ENCODE measurements around the gene CRIP3.
"Not testable (repeated sequence)": the region's sequence is repeated elsewhere in the genome, so short reads cannot be mapped to it uniquely, and the experiment has no call there.

Gene CRIP3

GRCh38 chr6:43308101-43308989 lies at the start of gene CRIP3:
TSS of gene CRIP3 (minus strand) at chr6:43308826. CDS start at chr6:43308792, 34 bp downstream.
- DNase-seq (ENCODE audit: low spot score) = peak; percentile 36

- no peak for DNase-seq (ENCODE audit: low spot score)
Observed at GRCh38 chr6:43355862-43356590, 47.4 kb upstream of the CRIP3 start.

- not testable (repeated sequence) for DNase-seq (ENCODE audit: low spot score)
Observed at GRCh38 chr6:43351951-43352350, 43.3 kb upstream of the CRIP3 start.

GRCh38 chr6:43347444-43347843 lies 38.8 kb upstream of the CRIP3 start:
- DNase-seq (ENCODE audit: low spot score) = no peak

- no peak for DNase-seq (ENCODE audit: low spot score)
Observed at GRCh38 chr6:43347021-43347420, 38.4 kb upstream of the CRIP3 start.

- DNase-seq (ENCODE audit: low spot score) = not testable (repeated sequence)
Observed at GRCh38 chr6:43346243-43346642, 37.6 kb upstream of the CRIP3 start.

GRCh38 chr6:43339168-43339567 lies 30.5 kb upstream of the CRIP3 start:
- DNase-seq (ENCODE audit: low spot score) = no peak

- DNase-seq (ENCODE audit: low spot score) = no peak
Observed at GRCh38 chr6:43338243-43338642, 29.6 kb upstream of the CRIP3 start.

GRCh38 chr6:43336382-43336781 lies 27.8 kb upstream of the CRIP3 start:
- DNase-seq (ENCODE audit: low spot score) = no peak

GRCh38 chr6:43335469-43335868 lies 26.8 kb upstream of the CRIP3 start:
- no peak for DNase-seq (ENCODE audit: low spot score)

- DNase-seq (ENCODE audit: low spot score) = no peak
Observed at GRCh38 chr6:43334466-43335095, 26.0 kb upstream of the CRIP3 start.

- no peak for DNase-seq (ENCODE audit: low spot score)
Observed at GRCh38 chr6:43331891-43332290, 23.3 kb upstream of the CRIP3 start.

- no peak for DNase-seq (ENCODE audit: low spot score)
Observed at GRCh38 chr6:43331470-43331869, 22.8 kb upstream of the CRIP3 start.

- no peak for DNase-seq (ENCODE audit: low spot score)
Observed at GRCh38 chr6:43328528-43328927, 19.9 kb upstream of the CRIP3 start.

- DNase-seq (ENCODE audit: low spot score) = no peak
Observed at GRCh38 chr6:43325876-43326275, 17.2 kb upstream of the CRIP3 start.

GRCh38 chr6:43318011-43318410 lies 9.4 kb upstream of the CRIP3 start:
- DNase-seq (ENCODE audit: low spot score) = no peak

GRCh38 chr6:43313813-43314212 lies 5.2 kb upstream of the CRIP3 start:
- DNase-seq (ENCODE audit: low spot score) = no peak

- no peak for DNase-seq (ENCODE audit: low spot score)
Observed at GRCh38 chr6:43311666-43312065, 3.0 kb upstream of the CRIP3 start.

- no peak for DNase-seq (ENCODE audit: low spot score)
Observed at GRCh38 chr6:43310624-43311023, 2.0 kb upstream of the CRIP3 start.

- DNase-seq (ENCODE audit: low spot score) = no peak
Observed at GRCh38 chr6:43310134-43310533, 1.5 kb upstream of the CRIP3 start.

GRCh38 chr6:43308990-43309477 lies 408 bp upstream of the CRIP3 start:
- DNase-seq (ENCODE audit: low spot score) = no peak

- DNase-seq (ENCODE audit: low spot score) = no peak
Observed at GRCh38 chr6:43307451-43308100, 1.1 kb downstream of the CRIP3 start.

All from activated CD4-positive, alpha-beta T cell treated with anti-CD3 and anti-CD28 coated beads, Interleukin-2, Interleukin-4, amounts not matched to agents 100 ng/mL and 50 ng/mL, durations not matched to agents 16 hours and 8 hours (primary cell).